ENCODE measurements around the gene TLE3.

TLE3 gene

DNA sequence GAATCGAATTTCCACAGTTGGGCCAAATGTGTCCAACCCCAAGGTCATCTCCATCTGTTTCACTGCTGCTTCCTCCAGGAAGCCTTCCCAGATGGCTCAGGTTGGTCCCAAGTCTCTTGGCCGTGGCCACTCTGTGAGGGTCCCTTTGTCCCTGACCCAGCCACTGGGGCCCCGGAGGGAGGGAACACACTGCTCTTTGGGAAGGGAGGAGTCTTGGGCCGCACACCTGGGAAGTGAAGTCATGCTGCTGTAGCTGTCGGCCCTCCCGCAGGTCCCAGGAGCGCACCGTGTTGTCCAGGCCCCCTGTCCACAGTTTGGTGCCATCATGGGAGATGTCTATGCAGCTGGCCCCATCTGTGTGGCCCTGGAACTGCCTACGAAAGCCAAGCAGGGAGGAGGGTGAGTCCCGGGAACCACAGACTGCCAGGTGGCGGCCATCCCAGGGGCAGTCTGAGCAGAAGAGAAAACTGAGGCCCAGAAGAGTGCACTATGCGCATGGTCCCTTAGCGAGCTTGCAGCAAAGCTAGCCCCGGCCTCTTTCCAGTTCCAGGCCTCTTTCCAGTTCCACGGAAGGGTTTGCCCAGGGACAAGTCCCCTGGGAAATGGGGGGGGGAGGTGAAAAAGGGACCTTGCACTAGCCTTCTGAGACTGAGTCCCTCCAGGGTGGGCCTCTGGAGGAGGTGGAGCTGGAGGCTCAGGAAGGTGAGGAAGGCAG is 44.6 kb downstream of the TLE3 start:
- ChIA-PET POLR2A (no interaction called here), CTCF (interaction anchor here (0.9 kb wide), 1 partner anchor 11 kb away, joined by 3 read pairs; no protein-coding TSS in a partner anchor)
- TF ChIP-seq, protein P1, sequence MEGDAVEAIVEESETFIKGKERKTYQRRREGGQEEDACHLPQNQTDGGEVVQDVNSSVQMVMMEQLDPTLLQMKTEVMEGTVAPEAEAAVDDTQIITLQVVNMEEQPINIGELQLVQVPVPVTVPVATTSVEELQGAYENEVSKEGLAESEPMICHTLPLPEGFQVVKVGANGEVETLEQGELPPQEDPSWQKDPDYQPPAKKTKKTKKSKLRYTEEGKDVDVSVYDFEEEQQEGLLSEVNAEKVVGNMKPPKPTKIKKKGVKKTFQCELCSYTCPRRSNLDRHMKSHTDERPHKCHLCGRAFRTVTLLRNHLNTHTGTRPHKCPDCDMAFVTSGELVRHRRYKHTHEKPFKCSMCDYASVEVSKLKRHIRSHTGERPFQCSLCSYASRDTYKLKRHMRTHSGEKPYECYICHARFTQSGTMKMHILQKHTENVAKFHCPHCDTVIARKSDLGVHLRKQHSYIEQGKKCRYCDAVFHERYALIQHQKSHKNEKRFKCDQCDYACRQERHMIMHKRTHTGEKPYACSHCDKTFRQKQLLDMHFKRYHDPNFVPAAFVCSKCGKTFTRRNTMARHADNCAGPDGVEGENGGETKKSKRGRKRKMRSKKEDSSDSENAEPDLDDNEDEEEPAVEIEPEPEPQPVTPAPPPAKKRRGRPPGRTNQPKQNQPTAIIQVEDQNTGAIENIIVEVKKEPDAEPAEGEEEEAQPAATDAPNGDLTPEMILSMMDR (IDR thresholded peaks at IDR 0.05; ENCODE audit: insufficient read depth, low read length, missing control alignments), result no peak
- H3K4me3 ChIP-seq (ENCODE audit: low read depth, low read length), result no peak overlapping the region
- DNase-seq (ENCODE audit: low read depth, low spot score), result no peak

DNA sequence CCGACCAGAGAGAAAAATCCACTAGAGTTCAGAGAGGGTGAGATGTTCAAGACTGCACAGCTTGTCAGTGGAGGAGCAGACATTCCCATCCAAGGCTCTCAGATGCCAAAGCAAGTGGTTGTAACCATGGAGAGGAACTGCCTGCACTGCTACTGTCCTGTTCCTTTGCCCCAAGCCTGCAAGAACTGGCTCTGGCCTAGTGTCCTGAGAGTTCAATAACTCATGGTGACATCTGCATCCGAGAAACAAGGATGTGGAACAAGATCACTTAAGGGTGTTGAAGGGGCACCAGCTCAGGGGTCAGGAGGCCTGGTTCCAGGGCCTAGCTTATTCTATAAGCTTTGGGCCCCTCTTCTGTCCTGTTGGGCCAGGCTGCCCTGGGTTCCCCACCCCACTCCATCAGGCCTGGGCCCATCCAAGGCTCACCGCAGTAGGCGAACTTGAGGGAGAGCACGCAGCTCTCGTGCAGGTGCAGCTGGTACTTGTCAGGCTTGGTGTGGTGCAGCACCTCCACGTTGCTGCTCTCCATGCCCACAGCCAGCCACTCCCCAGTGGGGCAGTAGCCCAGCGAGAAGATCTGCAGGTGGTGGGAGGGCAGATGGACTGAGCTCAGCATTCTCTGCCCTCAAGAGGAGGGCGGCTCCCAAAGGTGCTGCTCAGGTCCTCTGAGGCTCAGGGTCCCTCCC is 45.6 kb downstream of the TLE3 start:
- TF ChIP-seq, protein P1 (IDR thresholded peaks at IDR 0.05; ENCODE audit: insufficient read depth, low read length, missing control alignments), result no peak
- H3K4me3 ChIP-seq (ENCODE audit: low read depth, low read length), result no peak overlapping the region
- DNase-seq (ENCODE audit: low read depth, low spot score), result no peak
- ChIA-PET POLR2A (no interaction called here), CTCF (no interaction called here)

DNA sequence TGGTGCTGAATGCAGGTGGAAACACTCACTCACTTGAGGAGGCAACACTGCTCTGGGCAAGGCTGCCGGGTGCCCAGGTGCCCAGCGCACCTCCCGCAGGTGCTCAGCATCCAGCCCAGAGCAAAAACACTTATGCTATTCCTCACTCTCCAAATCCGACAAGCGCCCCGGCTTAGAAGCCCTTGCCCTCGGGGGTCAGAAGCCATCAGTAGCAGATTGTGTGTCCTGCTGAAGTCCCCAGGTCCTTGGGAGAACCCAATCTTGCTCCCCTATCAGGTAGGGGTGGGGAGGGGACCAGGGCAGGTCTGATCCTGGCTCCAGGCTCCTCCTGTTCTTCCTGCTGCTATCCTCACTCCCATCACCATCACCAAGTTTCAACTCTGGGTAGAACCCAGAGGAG is 46.7 kb downstream of the TLE3 start:
- ChIA-PET POLR2A (no interaction called here), CTCF (no interaction called here)
- no peak overlapping the region for H3K4me3 ChIP-seq (ENCODE audit: low read depth, low read length)
- no peak for DNase-seq (ENCODE audit: low read depth, low spot score)
- TF ChIP-seq, protein P1 (IDR thresholded peaks at IDR 0.05; ENCODE audit: insufficient read depth, low read length, missing control alignments), result no peak

DNA sequence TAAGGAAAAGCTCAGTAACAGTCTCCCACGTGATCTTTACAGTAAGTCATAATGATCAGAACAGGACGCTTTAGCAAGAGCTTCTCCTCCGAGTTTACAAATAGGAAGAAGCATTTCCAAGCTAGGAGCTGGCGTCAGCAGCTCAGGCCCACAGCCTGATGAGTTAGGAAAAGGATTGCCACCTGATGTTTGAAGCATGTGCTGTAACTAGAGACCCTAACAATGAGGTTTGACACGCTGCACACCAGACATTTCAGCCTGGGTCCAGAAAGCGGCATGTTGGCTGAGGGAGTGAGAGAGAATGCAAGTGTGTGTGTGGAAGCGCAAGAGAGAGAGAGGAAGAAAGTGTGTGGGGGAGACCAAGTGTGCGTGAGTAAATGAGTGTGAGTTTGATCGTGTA is 47.3 kb downstream of the TLE3 start:
- H3K4me3 ChIP-seq (ENCODE audit: low read depth, low read length), result no peak overlapping the region
- POLR2A ChIA-PET, result no interaction called here
- no peak for DNase-seq (ENCODE audit: low read depth, low spot score)
- TF ChIP-seq, protein P1 (IDR thresholded peaks at IDR 0.05; ENCODE audit: insufficient read depth, low read length, missing control alignments), result no peak
- CTCF ChIA-PET, result no interaction called here

DNA sequence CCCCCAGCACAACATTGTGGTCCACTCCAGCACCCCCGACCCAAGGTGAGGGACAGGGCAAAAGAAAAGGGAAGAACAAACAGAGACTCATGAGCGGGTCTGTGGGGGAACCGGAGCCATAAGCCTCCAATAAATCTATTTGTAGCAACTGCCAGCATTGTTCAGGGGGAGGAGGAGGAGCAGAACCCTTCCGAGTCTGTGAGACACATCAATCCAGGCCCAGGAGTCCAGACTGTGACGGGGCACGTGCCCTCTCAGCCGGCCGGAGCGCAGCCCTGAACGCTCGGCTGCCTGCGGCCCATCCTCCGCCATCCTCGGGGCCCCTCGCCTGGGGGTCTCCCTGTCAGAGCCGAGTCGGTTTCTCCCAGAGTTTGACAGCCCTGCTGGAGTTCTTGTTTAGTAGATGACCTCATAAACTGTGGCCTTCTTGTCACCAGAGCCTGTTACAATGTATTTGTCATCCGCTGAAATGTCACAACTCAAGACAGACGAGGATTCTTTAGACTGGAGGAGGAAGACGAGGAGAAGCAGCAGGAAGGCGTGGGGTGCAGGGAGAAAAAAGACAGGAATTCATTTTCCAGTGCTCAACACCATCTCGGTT is 47.9 kb downstream of the TLE3 start:
- DNase-seq (ENCODE audit: low read depth, low spot score), result no peak
- CTCF ChIA-PET, result no interaction called here
- TF ChIP-seq, protein P1 (IDR thresholded peaks at IDR 0.05; ENCODE audit: insufficient read depth, low read length, missing control alignments), result no peak
- H3K4me3 ChIP-seq (ENCODE audit: low read depth, low read length), result no peak overlapping the region
- POLR2A ChIA-PET, result no interaction called here
